Liver (tissue), 9 donors: ENCODE results near the gene DDAH2. TPM values are rescaled to one million over a fixed set of nuclear protein-coding genes. Genes with fewer than 3 reads are reported as not detected.

Experiments used
- DNase-seq: peaks from one replicate; pipeline ENCODE4 v3.0.0-alpha.2; 2017; ENCODE audit warnings: low spot score
- H3K27ac ChIP-seq, 2 donors: one replicate each; pipeline ENCODE4 v1.7.0; 2013; ENCODE audit warnings: inconsistent platforms in 2 of 2, low read length in 2 of 2, control low read depth in 1 of 2, low read depth in 1 of 2, mild to moderate bottlenecking in 1 of 2
- H3K27me3 ChIP-seq, 4 donors: one replicate each; pipeline versions ENCODE4 v1.6.1 to v1.7.0; 2013; ENCODE audit warnings: low read length in 3 of 4, inconsistent platforms in 1 of 4, mild to moderate bottlenecking in 1 of 4, moderate library complexity in 1 of 4; ENCODE audit not compliant: control insufficient read depth in 4 of 4, insufficient read depth in 4 of 4
- H3K36me3 ChIP-seq, 4 donors: one replicate each; pipeline versions ENCODE4 v1.6.1 to v1.7.0; 2013; ENCODE audit warnings: low read length in 3 of 4, mild to moderate bottlenecking in 3 of 4, low read depth in 1 of 4, moderate library complexity in 1 of 4; ENCODE audit not compliant: control insufficient read depth in 4 of 4, insufficient read depth in 3 of 4
- H3K4me1 ChIP-seq, 4 donors: one replicate each; pipeline versions ENCODE4 v1.6.1 to v1.7.0; 2013; ENCODE audit warnings: low read length in 3 of 4, mild to moderate bottlenecking in 3 of 4, moderate library complexity in 1 of 4; ENCODE audit not compliant: control insufficient read depth in 4 of 4, insufficient read depth in 4 of 4
- H3K4me3 ChIP-seq, 3 donors: one replicate each; pipeline versions ENCODE4 v1.6.1 to v1.7.0; 2013; ENCODE audit warnings: low read length in 3 of 3, control low read depth in 1 of 3, low read depth in 1 of 3, mild to moderate bottlenecking in 1 of 3
- H3K9ac ChIP-seq, 2 donors: one replicate each; pipeline ENCODE4 v1.7.0; 2013; ENCODE audit warnings: low read length in 2 of 2, mild to moderate bottlenecking in 2 of 2, moderate library complexity in 2 of 2, control low read depth in 1 of 2, low read depth in 1 of 2
- H3K9me3 ChIP-seq, 4 donors: one replicate each; pipeline versions ENCODE4 v1.6.1 to v1.7.0; 2013; ENCODE audit warnings: low read length in 3 of 4; ENCODE audit not compliant: control insufficient read depth in 4 of 4
- EGR1 ChIP-seq, 2 donors: IDR thresholded peaks; 2 replicates each; pipeline ENCODE4 v1.6.1; 2016 to 2018; ENCODE audit warnings: antibody characterized with exemption in 2 of 2, low read depth in 2 of 2
- FOXA2 ChIP-seq: IDR thresholded peaks from 2 replicates; pipeline ENCODE4 v1.6.1; 2016; ENCODE audit warnings: antibody characterized with exemption
- JUND ChIP-seq, 2 donors: IDR thresholded peaks; 2 replicates each; pipeline ENCODE4 v1.6.1; 2016; ENCODE audit warnings: antibody characterized with exemption in 2 of 2
- NR2F2 ChIP-seq: IDR thresholded peaks from 2 replicates; pipeline ENCODE4 v1.6.1; 2016; ENCODE audit warnings: antibody characterized with exemption
- RXRA ChIP-seq, 2 donors: IDR thresholded peaks; 2 replicates each; pipeline ENCODE4 v1.6.1; 2017 to 2018; ENCODE audit warnings: antibody characterized with exemption in 2 of 2, mild to moderate bottlenecking in 1 of 2
- SP1 ChIP-seq: IDR thresholded peaks from 2 replicates; pipeline ENCODE4 v1.6.1; 2018; ENCODE audit warnings: antibody characterized with exemption, mild to moderate bottlenecking
- TAF1 ChIP-seq: conservative IDR thresholded peaks from 2 replicates; pipeline ENCODE4 v1.6.1; 2016; ENCODE audit warnings: antibody characterized with exemption, mild to moderate bottlenecking
- YY1 ChIP-seq: IDR thresholded peaks from 2 replicates; pipeline ENCODE4 v1.6.1; 2016; ENCODE audit warnings: antibody characterized with exemption, mild to moderate bottlenecking
- WGBS: extraction: QIAGEN DNeasy Blood & Tissue Kit; methylation state at CpG from one replicate; pipeline ENCODE4 v1.1.7; 2013; 5-methylcytosine and 5-hydroxymethylcytosine counted together
- polyA plus RNA-seq, 2 donors: library from polyadenylated mRNA; stranded (reverse) in 1 of 2; unstranded in 1 of 2; fragments of 200-250 nt in 1 of 2; fragments of >200 nt in 1 of 2; fragmentation: Nextera tagmentation in 1 of 2; extraction: Ambion mirVana in 1 of 2; gene quantifications; one replicate each; pipeline versions ENCODE4 v1.2.1 to v1.2.3, GENCODE V29; 2013 to 2015
- total RNA-seq, 2 donors: library from RNA; depleted of rRNA; stranded (reverse); fragments of >200 nt; gene quantifications; one replicate each; pipeline ENCODE4 v1.2.3, GENCODE V29; 2014
- TF ChIP-seq, protein P1 (sequence below): IDR thresholded peaks from 2 replicates; pipeline ENCODE4 v1.6.1; 2016; ENCODE audit warnings: antibody characterized with exemption
- TF ChIP-seq, protein P2 (sequence below): fragments of 150-350 bp; IDR thresholded peaks from 2 replicates; pipeline ENCODE4 v1.5.1; 2017; ENCODE audit warnings: improper control_type of control experiment, low read depth, low read length; ENCODE audit not compliant: missing input control
- TF ChIP-seq, protein P3 (sequence below): IDR thresholded peaks from 2 replicates; pipeline ENCODE4 v1.6.1; 2016; ENCODE audit warnings: antibody characterized with exemption, mild to moderate bottlenecking
- TF ChIP-seq, protein P4 (sequence below): IDR thresholded peaks from 2 replicates; pipeline ENCODE4 v1.6.1; 2016; ENCODE audit warnings: antibody characterized with exemption
- donor health status: healthy.
- donor health status: healthy.
- donor health status: healthy.
- donor health status: healthy.
- donor health status: healthy.

Gene DDAH2
- total and polyA plus RNA-seq, 4 donors = 19.8 to 31.4 (median 23.2) TPM

DNA sequence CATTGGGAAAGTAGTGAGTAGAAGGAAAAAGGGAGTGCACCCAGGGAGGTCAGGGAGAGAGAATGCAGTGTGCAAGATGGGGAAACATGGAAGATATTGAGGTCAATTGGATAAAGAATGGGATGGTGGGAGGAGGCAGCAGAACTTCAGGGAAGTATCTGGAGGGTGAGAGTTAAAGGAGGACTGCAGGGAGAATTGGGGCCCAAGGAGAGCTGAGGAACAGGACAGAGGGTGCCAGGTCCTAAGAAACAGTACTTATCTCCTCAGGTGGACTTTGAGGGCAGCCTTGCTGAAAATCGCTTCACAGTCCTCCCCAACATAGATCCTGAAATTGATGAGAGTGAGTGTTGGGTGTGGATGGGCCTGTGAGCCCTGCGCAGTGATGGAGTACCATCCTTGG lies 29.2 kb upstream of the DDAH2 start:
- over 99% methylated on average over 2 of the region's 2 CpGs for WGBS
- no peaks in the 10 kb centered on the region for H3K27me3 ChIP-seq
- no peak for TF ChIP-seq FOXA2
- TF ChIP-seq, protein P1, sequence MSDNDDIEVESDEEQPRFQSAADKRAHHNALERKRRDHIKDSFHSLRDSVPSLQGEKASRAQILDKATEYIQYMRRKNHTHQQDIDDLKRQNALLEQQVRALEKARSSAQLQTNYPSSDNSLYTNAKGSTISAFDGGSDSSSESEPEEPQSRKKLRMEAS = no peak
- TF ChIP-seq EGR1 (IDR thresholded peaks at IDR 0.05; ENCODE audit: low read depth in 2 of 2) = no peak
- TF ChIP-seq, protein P2, sequence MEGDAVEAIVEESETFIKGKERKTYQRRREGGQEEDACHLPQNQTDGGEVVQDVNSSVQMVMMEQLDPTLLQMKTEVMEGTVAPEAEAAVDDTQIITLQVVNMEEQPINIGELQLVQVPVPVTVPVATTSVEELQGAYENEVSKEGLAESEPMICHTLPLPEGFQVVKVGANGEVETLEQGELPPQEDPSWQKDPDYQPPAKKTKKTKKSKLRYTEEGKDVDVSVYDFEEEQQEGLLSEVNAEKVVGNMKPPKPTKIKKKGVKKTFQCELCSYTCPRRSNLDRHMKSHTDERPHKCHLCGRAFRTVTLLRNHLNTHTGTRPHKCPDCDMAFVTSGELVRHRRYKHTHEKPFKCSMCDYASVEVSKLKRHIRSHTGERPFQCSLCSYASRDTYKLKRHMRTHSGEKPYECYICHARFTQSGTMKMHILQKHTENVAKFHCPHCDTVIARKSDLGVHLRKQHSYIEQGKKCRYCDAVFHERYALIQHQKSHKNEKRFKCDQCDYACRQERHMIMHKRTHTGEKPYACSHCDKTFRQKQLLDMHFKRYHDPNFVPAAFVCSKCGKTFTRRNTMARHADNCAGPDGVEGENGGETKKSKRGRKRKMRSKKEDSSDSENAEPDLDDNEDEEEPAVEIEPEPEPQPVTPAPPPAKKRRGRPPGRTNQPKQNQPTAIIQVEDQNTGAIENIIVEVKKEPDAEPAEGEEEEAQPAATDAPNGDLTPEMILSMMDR = no peak
- no peak for TF ChIP-seq SP1
- no peak for TF ChIP-seq TAF1
- TF ChIP-seq NR2F2 = no peak
- no peak for TF ChIP-seq JUND (IDR thresholded peaks at IDR 0.05)
- TF ChIP-seq RXRA (IDR thresholded peaks at IDR 0.05) = no peak
- TF ChIP-seq, protein P3, sequence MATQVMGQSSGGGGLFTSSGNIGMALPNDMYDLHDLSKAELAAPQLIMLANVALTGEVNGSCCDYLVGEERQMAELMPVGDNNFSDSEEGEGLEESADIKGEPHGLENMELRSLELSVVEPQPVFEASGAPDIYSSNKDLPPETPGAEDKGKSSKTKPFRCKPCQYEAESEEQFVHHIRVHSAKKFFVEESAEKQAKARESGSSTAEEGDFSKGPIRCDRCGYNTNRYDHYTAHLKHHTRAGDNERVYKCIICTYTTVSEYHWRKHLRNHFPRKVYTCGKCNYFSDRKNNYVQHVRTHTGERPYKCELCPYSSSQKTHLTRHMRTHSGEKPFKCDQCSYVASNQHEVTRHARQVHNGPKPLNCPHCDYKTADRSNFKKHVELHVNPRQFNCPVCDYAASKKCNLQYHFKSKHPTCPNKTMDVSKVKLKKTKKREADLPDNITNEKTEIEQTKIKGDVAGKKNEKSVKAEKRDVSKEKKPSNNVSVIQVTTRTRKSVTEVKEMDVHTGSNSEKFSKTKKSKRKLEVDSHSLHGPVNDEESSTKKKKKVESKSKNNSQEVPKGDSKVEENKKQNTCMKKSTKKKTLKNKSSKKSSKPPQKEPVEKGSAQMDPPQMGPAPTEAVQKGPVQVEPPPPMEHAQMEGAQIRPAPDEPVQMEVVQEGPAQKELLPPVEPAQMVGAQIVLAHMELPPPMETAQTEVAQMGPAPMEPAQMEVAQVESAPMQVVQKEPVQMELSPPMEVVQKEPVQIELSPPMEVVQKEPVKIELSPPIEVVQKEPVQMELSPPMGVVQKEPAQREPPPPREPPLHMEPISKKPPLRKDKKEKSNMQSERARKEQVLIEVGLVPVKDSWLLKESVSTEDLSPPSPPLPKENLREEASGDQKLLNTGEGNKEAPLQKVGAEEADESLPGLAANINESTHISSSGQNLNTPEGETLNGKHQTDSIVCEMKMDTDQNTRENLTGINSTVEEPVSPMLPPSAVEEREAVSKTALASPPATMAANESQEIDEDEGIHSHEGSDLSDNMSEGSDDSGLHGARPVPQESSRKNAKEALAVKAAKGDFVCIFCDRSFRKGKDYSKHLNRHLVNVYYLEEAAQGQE = no peak
- no peak for TF ChIP-seq YY1
- H3K9ac ChIP-seq = no peak overlapping the region
- no peaks in the 10 kb centered on the region for H3K9me3 ChIP-seq
- DNase-seq = no peak
- no peaks in the 10 kb centered on the region for H3K4me1 ChIP-seq
- H3K4me3 ChIP-seq = no peak overlapping the region
- no peaks in the 10 kb centered on the region for H3K36me3 ChIP-seq
- no peak overlapping the region for H3K27ac ChIP-seq

DNA sequence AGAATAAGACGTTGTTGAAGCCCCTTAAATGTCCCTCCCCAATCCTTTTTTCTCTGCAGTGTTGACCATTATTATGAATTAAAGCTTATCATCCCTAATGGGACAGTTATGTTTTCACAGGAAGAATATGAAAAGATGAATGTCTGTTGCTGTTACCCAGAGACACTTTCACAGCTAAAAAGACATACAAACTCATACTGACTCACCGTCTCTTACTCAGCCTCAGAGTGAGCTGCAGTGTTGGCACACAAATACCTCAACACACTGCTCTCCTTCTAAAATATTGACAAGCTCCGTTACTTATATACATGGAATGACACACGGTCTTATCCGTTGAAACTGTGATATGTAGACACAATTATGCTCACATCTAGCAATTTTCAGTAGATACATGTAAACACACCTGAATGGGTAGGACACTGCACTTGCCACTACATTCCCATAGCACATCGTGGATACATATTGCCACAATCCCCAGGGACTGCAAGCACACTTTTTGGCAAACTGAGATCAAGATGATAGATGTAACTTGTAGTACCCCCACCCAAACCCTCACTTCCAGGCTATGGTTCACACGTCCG lies 23.7 kb upstream of the DDAH2 start:
- no peak overlapping the region for H3K4me3 ChIP-seq
- H3K4me1 ChIP-seq = no peaks in the 10 kb centered on the region
- H3K9me3 ChIP-seq = no peaks in the 10 kb centered on the region
- no peak for DNase-seq
- H3K9ac ChIP-seq = no peak overlapping the region
- H3K27ac ChIP-seq = no peak overlapping the region
- H3K27me3 ChIP-seq = no peaks in the 10 kb centered on the region
- H3K36me3 ChIP-seq = no peaks in the 10 kb centered on the region
- TF ChIP-seq, protein P3 = no peak
- TF ChIP-seq YY1 = no peak
- TF ChIP-seq, protein P4, sequence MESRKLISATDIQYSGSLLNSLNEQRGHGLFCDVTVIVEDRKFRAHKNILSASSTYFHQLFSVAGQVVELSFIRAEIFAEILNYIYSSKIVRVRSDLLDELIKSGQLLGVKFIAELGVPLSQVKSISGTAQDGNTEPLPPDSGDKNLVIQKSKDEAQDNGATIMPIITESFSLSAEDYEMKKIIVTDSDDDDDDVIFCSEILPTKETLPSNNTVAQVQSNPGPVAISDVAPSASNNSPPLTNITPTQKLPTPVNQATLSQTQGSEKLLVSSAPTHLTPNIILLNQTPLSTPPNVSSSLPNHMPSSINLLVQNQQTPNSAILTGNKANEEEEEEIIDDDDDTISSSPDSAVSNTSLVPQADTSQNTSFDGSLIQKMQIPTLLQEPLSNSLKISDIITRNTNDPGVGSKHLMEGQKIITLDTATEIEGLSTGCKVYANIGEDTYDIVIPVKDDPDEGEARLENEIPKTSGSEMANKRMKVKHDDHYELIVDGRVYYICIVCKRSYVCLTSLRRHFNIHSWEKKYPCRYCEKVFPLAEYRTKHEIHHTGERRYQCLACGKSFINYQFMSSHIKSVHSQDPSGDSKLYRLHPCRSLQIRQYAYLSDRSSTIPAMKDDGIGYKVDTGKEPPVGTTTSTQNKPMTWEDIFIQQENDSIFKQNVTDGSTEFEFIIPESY = no peak
- 81% methylated on average over 8 of the region's 8 CpGs for WGBS
